Dermis microvascular lymphatic vessel endothelial cell (primary cell): ENCODE measurements around the gene FAM171A1. TPM values are rescaled to one million over a fixed set of nuclear protein-coding genes. Genes with fewer than 3 reads are reported as not detected.
A peak's percentile ranks its signal among the peaks of the same experiment; 100 is the strongest.

ENCODE experiments used
- DNase-seq, 2 donors: peaks; one replicate each; pipeline versions ENCODE4 v3.0.0 to v3.0.0-alpha.2; 2010; ENCODE audit warnings: low read depth in 2 of 2
- total RNA-seq: library from RNA; depleted of rRNA; stranded (reverse); fragments of >200 nt; gene quantifications from 2 replicates; pipeline ENCODE4 v1.2.1, GENCODE V29; 2014

FAM171A1 gene
- total RNA-seq, 1 donor from 2014 or later, result 29.8 TPM

- no peak for DNase-seq
Observed at GRCh38 chr10:15252396-15252795, 118.7 kb downstream of the FAM171A1 start.

GRCh38 chr10:15251791-15252380, 119.2 kb downstream of the FAM171A1 start:
- DNase-seq, result no peak

- peak; percentile 11 to 46 for DNase-seq
Observed at GRCh38 chr10:15245530-15245929, 125.6 kb downstream of the FAM171A1 start.

GRCh38 chr10:15244635-15245197, 126.4 kb downstream of the FAM171A1 start:
- DNase-seq, result no peak

- peak in 1 of 2 donors; percentile 17 for DNase-seq
Observed at GRCh38 chr10:15242261-15242840, 128.7 kb downstream of the FAM171A1 start.

GRCh38 chr10:15241306-15241705, 129.8 kb downstream of the FAM171A1 start:
- no peak for DNase-seq

- peak in 1 of 2 donors; percentile 84 for DNase-seq
Observed at GRCh38 chr10:15238555-15239335, 132.3 kb downstream of the FAM171A1 start.

- DNase-seq, result peak; percentile 28 to 65
Observed at GRCh38 chr10:15237351-15237750, 133.7 kb downstream of the FAM171A1 start.

- no peak for DNase-seq
Observed at GRCh38 chr10:15236340-15236739, 134.7 kb downstream of the FAM171A1 start.

GRCh38 chr10:15232279-15232678, 138.8 kb downstream of the FAM171A1 start:
- no peak for DNase-seq

GRCh38 chr10:15231426-15231825, 139.7 kb downstream of the FAM171A1 start:
- no peak for DNase-seq

- DNase-seq, result no peak
Observed at GRCh38 chr10:15230257-15230656, 140.8 kb downstream of the FAM171A1 start.

GRCh38 chr10:15229268-15229667, 141.8 kb downstream of the FAM171A1 start:
- DNase-seq, result no peak

- no peak for DNase-seq
Observed at GRCh38 chr10:15228426-15228825, 142.7 kb downstream of the FAM171A1 start.

- DNase-seq, result no peak
Observed at GRCh38 chr10:15227611-15228372, 143.3 kb downstream of the FAM171A1 start.

- DNase-seq, result no peak
Observed at GRCh38 chr10:15225511-15225910, 145.6 kb downstream of the FAM171A1 start.

GRCh38 chr10:15224948-15225347, 146.1 kb downstream of the FAM171A1 start:
- no peak for DNase-seq

GRCh38 chr10:15223174-15223573, 147.9 kb downstream of the FAM171A1 start:
- peak in 1 of 2 donors; percentile 77 for DNase-seq

- DNase-seq, result no peak
Observed at GRCh38 chr10:15222511-15222910, 148.6 kb downstream of the FAM171A1 start.

GRCh38 chr10:15220445-15220844, 150.6 kb downstream of the FAM171A1 start:
- no peak for DNase-seq

- peak in 1 of 2 donors; percentile 51 for DNase-seq
Observed at GRCh38 chr10:15216700-15217099, 154.4 kb downstream of the FAM171A1 start.

- no peak for DNase-seq
Observed at GRCh38 chr10:15214237-15214636, 156.9 kb downstream of the FAM171A1 start.
